GM10248 (cell line): ENCODE results near the gene RRAS2.

Experiments used
- CTCF ChIA-PET: fragments of 300-600 bp; sonication (Branson Sonifier 250); formaldehyde crosslinking; extraction: SDS; loops from one replicate; lab custom pipeline; 2021; ENCODE audit warnings: antibody characterized with exemption; lab: Yijun Ruan, JAX
- POLR2A ChIA-PET: fragments of 350-650 bp; sonication (Branson Sonifier 250); formaldehyde crosslinking; extraction: SDS; loops from one replicate; lab custom pipeline; 2020; ENCODE audit warnings: antibody characterized with exemption; lab: Yijun Ruan, JAX
- DNase-seq: peaks from one replicate; pipeline ENCODE4 v3.0.0; 2012; ENCODE audit errors: extremely low spot score
- CTCF ChIP-seq: IDR thresholded peaks from 2 replicates; pipeline ENCODE4 v1.5.1; 2012; ENCODE audit warnings: mild to moderate bottlenecking, low read depth; ENCODE audit errors: extremely low read depth, missing control alignments, control extremely low read depth

RRAS2 gene

DNA sequence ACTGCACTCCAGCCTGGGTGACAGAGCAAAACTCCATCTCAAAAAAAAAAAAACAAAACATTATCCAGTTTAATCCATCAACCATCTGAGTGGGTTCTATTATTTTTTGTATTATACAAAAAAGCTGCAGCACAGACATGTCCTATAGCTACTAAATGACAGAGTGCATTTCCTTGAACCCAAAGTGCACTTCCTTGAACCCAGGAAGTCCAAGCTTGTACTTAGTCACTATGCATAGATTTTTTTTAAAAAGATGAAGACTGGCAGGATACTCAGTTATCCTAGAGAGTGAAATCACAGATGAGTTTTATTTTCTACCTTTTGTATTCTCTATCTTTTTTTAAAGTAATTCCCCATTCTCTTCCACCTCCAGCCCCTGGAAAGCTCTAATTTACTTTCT is 8.0 kb upstream of the RRAS2 start:
- DNase-seq, result no peak
- TF ChIP-seq CTCF, result no peak
- ChIA-PET CTCF (interaction anchor here (1.0 to 1.3 kb wide), 2 partner anchors 12 to 15 kb away, joined by 4 to 5 read pairs; no protein-coding TSS in a partner anchor), POLR2A (no interaction called here)

GRCh38 chr11:14364322-14364721 is 5.3 kb upstream of the RRAS2 start:
- TF ChIP-seq CTCF, result no peak
- ChIA-PET POLR2A (no interaction called here), CTCF (interaction anchor here (1.0 to 1.1 kb wide), 2 partner anchors 10 to 56 kb away, joined by 3 to 4 read pairs; no protein-coding TSS in a partner anchor)
- no peak for DNase-seq

GRCh38 chr11:14362611-14363010 is 3.6 kb upstream of the RRAS2 start:
- no peak for DNase-seq
- ChIA-PET CTCF (interaction anchor here (1.1 to 2.7 kb wide), 5 partner anchors 12 to 56 kb away, joined by 3 to 17 read pairs (median 3); no protein-coding TSS in a partner anchor), POLR2A (no interaction called here)
- no peak for TF ChIP-seq CTCF

- ChIA-PET POLR2A (no interaction called here), CTCF (interaction anchor here (1.2 to 2.7 kb wide), 3 partner anchors 12 to 57 kb away, joined by 3 to 17 read pairs (median 3); no protein-coding TSS in a partner anchor)
- TF ChIP-seq CTCF, result no peak
- no peak for DNase-seq
Observed at GRCh38 chr11:14361951-14362350, 3.0 kb upstream of the RRAS2 start.

DNA sequence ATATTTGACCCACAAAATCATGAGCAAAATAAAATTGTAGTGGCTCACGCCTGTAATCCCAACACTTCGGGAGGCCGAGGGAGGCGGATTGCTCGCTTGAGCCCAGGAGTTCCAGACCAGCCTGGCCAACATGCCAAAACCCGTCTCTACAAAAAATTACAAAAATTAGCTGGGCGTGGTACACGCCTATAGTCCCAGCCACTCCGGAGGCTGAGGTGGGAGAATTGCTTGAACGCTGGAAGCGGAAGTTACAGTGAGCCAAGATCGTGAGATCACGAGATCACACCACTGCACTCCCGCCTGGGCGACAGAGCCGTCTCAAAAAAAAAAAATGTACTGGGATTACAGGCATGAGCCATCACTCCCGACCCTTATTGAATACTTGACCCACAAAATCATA is 2.0 kb upstream of the RRAS2 start:
- TF ChIP-seq CTCF, result no peak
- ChIA-PET POLR2A (no interaction called here), CTCF (interaction anchor here (1.1 kb wide), 1 partner anchor 61 kb away, joined by 3 read pairs; no protein-coding TSS in a partner anchor)
- DNase-seq, result no peak

DNA sequence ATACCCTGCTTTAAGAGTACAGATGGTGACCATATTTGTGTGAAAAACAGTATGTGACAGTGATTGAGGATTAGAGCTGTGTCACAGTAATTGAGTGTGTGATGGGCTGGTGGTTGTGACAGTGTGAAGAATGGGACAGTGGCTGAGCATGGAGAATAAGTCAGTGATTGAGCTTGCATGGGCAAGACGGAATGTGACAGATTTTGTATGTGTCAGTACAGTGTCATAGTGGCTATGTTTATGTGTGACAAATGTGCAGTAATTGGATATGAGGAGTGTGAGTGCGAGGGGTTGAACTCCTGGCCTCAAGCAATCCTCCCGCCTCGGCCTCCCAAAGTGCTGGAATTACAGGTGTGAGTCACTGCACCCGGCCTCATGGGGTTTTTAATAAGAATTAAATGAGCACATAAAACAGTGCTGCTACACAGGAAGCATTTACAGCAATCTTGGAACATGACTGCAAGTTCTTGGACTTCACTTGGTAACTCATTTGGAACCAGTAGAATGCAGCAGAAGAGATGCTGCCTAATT is 583 bp upstream of the RRAS2 start:
- ChIA-PET CTCF (interaction anchor here (1.1 to 1.4 kb wide), 2 partner anchors 10 to 60 kb away, joined by 3 to 10 read pairs; no protein-coding TSS in a partner anchor), POLR2A (no interaction called here)
- TF ChIP-seq CTCF, result no peak
- DNase-seq, result no peak
